ENCODE data around the gene RYK.

DNA sequence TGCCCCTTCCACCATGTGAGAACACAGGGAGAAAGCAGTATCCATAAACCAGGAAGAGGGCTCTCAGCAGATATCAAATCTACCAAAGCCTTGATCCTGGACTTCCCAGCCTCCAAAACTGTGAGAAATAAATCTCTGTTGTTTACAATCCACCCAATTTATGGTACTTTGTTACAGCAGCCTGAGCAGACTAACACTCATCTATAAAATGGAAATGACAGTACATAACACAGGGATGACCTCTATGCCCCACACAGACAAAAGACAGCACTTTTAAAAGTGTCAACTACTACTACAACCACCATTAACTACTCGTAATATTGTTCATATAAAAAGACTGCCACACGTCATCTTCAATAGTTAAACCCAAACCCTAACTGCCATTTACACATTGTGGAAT is 5.7 kb downstream of the RYK start:
- TF ChIP-seq, protein P1, sequence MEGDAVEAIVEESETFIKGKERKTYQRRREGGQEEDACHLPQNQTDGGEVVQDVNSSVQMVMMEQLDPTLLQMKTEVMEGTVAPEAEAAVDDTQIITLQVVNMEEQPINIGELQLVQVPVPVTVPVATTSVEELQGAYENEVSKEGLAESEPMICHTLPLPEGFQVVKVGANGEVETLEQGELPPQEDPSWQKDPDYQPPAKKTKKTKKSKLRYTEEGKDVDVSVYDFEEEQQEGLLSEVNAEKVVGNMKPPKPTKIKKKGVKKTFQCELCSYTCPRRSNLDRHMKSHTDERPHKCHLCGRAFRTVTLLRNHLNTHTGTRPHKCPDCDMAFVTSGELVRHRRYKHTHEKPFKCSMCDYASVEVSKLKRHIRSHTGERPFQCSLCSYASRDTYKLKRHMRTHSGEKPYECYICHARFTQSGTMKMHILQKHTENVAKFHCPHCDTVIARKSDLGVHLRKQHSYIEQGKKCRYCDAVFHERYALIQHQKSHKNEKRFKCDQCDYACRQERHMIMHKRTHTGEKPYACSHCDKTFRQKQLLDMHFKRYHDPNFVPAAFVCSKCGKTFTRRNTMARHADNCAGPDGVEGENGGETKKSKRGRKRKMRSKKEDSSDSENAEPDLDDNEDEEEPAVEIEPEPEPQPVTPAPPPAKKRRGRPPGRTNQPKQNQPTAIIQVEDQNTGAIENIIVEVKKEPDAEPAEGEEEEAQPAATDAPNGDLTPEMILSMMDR (IDR thresholded peaks at IDR 0.05; ENCODE audit: extremely low read depth in 1 of 2, insufficient read depth in 1 of 2, low read depth in 1 of 2, low read length in 2 of 2): no peak
- TF ChIP-seq EZH2 (IDR thresholded peaks at IDR 0.05; ENCODE audit: borderline replicate concordance, low read depth, low read length, severe bottlenecking) (no peak), POLR2A (IDR thresholded peaks at IDR 0.05; ENCODE audit: low read depth, low read length) (no peak)

All from endothelial cell of umbilical vein (primary cell).